Adrenal gland (tissue), 12 donors: ENCODE results near the gene CCDC169. TPM values are rescaled to one million over a fixed set of nuclear protein-coding genes. Genes with fewer than 3 reads are reported as not detected.

Experiments used
- DNase-seq, 7 donors: peaks; one replicate each; pipeline ENCODE4 v3.0.0-alpha.2; 2019 to 2020
- H3K27ac ChIP-seq, 5 donors: fragments of 200-600 bp; sonication (generic) in 4 of 5; 1 replicate in 3 of 5; 2 replicates in 2 of 5; pipeline versions ENCODE4 v1.5.1 to v1.8.0; 2016 to 2020; ENCODE audit warnings: mild to moderate bottlenecking in 1 of 5
- H3K27me3 ChIP-seq: fragments of 200-600 bp; 2 replicates; pipeline ENCODE4 v1.8.0; 2021
- H3K36me3 ChIP-seq, 2 donors: fragments of 200-600 bp; replicated peaks in 1 of 2; 1 replicate in 1 of 2; 2 replicates in 1 of 2; pipeline versions ENCODE4 v1.5.1 to v1.8.0; 2018 to 2022
- H3K4me1 ChIP-seq, 2 donors: fragments of 200-600 bp; replicated peaks in 1 of 2; 1 replicate in 1 of 2; 2 replicates in 1 of 2; pipeline versions ENCODE4 v1.5.1 to v1.8.0; 2018 to 2021
- H3K4me3 ChIP-seq, 4 donors: fragments of 200-600 bp; sonication (generic) in 3 of 4; one replicate each; pipeline ENCODE4 v1.5.1; 2016 to 2018
- H3K9me3 ChIP-seq, 3 donors: fragments of 200-600 bp; sonication (generic) in 1 of 3; replicated peaks in 1 of 3; 1 replicate in 2 of 3; 2 replicates in 1 of 3; pipeline versions ENCODE4 v1.5.1 to v1.8.0; 2016 to 2021
- POLR2A ChIP-seq, 2 donors: fragments of 450-650 bp; IDR thresholded peaks; one replicate each; pipeline ENCODE4 v1.6.1; 2017; ENCODE audit warnings: antibody characterized with exemption in 2 of 2, mild to moderate bottlenecking in 2 of 2, moderate library complexity in 1 of 2
- WGBS, 4 donors: extraction: QIAGEN DNeasy Blood & Tissue Kit in 2 of 4; methylation state at CpG; one replicate each; pipeline versions ENCODE4 v1.1.5 to v1.1.7; 2013 to 2017; 5-methylcytosine and 5-hydroxymethylcytosine counted together
- intact Hi-C, 2 donors: fragments of 100-400 bp; cut with DNase I; formaldehyde crosslinking; loops; one replicate each; pipeline versions ENCODE4 v1.14.1 to v1.15.0; 2022 to 2023
- polyA plus RNA-seq, 3 donors: library from polyadenylated mRNA; stranded (reverse); fragments of 200-250 nt in 2 of 3; fragments of 350-450 nt in 1 of 3; fragmentation: Illumina TruSeq in 1 of 3; extraction: RNeasy Lipid Tissue Mini Kit (QIAGEN cat#74804) in 1 of 3; gene quantifications; one replicate each; pipeline ENCODE4 v1.2.3, GENCODE V29; 2013 to 2014
- total RNA-seq, 9 donors: library from RNA; depleted of rRNA in 4 of 9; stranded (reverse); fragments of >200 nt in 4 of 9; fragments of 120-200 nt in 1 of 9; fragmentation: NEBNext Ultra II Directional in 1 of 9; extraction: Animal tissue kit (Norgen Biotek cat#: 25700) in 1 of 9; gene quantifications; one replicate each; pipeline versions ENCODE4 v1.1.0 to v1.2.4, GENCODE V29; 2013 to 2023
- TF ChIP-seq, protein P1 (sequence below), 6 experiments: fragments of 450-650 bp in 4 of 6; fragments of 200-600 bp in 2 of 6; sonication (generic) in 1 of 6; IDR thresholded peaks; 1 replicate in 5 of 6; 2 replicates in 1 of 6; pipeline versions ENCODE4 v1.5.1 to v1.8.0; 2016 to 2021; ENCODE audit warnings: antibody characterized with exemption in 6 of 6, mild to moderate bottlenecking in 2 of 6, moderate library complexity in 1 of 6
- donor health status: healthy with polysubstance abuse.
- donor health status: Bipolar disorder and iron deficiency.
- donor health status: DM: yes; HTN: yes; CAD: no.
- donor health status: DM: no; HTN: no; CAD: no.
- donor health status: DM: no; HTN: no; CAD: no.
- donor health status: DM: yes; HTN: yes; CAD: no.

The CCDC169 gene
- total and polyA plus RNA-seq, 12 donors, result 0.18 to 3.7 (median 1.7) TPM

DNA sequence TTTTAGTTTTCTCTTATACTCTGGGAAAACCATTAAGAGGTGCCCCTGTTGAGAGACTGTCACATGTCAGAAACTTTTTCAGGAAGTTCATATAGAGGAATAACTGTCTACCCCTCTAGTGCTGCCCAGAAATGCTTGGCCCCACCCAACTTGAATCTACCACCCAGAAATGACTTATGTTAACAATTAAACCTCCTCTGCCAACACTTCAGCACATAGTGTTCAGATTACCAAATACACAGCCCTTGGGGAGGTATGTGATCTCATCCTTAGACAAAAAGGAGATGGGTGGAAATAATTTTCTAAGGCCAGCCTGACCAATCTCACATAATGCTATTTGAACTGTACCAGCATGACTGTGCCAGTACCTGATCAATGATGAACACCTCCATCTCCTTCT is 35.6 kb downstream of the CCDC169 start:
- TF ChIP-seq, protein P1, sequence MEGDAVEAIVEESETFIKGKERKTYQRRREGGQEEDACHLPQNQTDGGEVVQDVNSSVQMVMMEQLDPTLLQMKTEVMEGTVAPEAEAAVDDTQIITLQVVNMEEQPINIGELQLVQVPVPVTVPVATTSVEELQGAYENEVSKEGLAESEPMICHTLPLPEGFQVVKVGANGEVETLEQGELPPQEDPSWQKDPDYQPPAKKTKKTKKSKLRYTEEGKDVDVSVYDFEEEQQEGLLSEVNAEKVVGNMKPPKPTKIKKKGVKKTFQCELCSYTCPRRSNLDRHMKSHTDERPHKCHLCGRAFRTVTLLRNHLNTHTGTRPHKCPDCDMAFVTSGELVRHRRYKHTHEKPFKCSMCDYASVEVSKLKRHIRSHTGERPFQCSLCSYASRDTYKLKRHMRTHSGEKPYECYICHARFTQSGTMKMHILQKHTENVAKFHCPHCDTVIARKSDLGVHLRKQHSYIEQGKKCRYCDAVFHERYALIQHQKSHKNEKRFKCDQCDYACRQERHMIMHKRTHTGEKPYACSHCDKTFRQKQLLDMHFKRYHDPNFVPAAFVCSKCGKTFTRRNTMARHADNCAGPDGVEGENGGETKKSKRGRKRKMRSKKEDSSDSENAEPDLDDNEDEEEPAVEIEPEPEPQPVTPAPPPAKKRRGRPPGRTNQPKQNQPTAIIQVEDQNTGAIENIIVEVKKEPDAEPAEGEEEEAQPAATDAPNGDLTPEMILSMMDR (IDR thresholded peaks at IDR 0.05), result no peak
- no peak for TF ChIP-seq POLR2A (IDR thresholded peaks at IDR 0.05)
- H3K4me3 ChIP-seq, result no peak overlapping the region
- no peak for DNase-seq
- H3K27ac ChIP-seq, result no peak overlapping the region
- H3K9me3 ChIP-seq, result no peaks in the 10 kb centered on the region
- H3K36me3 ChIP-seq, result no peaks in the 10 kb centered on the region
- no peaks in the 10 kb centered on the region for H3K4me1 ChIP-seq
- H3K27me3 ChIP-seq, result no peaks in the 10 kb centered on the region
- intact Hi-C loops, result no loop called here

DNA sequence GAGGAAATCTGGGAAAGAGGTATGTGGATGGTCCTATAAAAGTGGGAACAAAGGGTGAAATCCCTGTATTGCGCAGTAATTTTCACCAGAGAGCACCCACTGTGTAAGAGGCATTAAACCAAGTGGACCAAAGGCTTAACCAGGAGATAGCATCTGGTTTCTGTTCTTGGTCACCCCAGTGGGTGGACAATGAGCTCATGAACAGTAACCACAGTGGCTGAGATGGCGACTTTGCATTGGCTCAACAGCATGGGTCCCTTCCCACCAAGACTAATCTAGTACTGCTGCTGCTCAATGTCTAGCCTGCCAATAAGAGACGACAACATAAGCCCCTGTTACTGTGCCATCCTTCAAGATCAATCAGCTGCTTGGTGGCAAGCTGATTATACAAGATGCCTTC is 36.6 kb downstream of the CCDC169 start:
- Histone ChIP-seq H3K27me3 (no peaks in the 10 kb centered on the region), H3K4me1 (no peaks in the 10 kb centered on the region), H3K36me3 (no peaks in the 10 kb centered on the region), H3K27ac (no peak overlapping the region), H3K9me3 (no peaks in the 10 kb centered on the region), H3K4me3 (no peak overlapping the region)
- intact Hi-C loops, result no loop called here
- 91 to 95% (median 93%) methylated on average over 3 of the region's 3 CpGs for WGBS, 4 donors
- TF ChIP-seq, protein P1 (IDR thresholded peaks at IDR 0.05), result no peak
- no peak for TF ChIP-seq POLR2A (IDR thresholded peaks at IDR 0.05)
- no peak for DNase-seq

DNA sequence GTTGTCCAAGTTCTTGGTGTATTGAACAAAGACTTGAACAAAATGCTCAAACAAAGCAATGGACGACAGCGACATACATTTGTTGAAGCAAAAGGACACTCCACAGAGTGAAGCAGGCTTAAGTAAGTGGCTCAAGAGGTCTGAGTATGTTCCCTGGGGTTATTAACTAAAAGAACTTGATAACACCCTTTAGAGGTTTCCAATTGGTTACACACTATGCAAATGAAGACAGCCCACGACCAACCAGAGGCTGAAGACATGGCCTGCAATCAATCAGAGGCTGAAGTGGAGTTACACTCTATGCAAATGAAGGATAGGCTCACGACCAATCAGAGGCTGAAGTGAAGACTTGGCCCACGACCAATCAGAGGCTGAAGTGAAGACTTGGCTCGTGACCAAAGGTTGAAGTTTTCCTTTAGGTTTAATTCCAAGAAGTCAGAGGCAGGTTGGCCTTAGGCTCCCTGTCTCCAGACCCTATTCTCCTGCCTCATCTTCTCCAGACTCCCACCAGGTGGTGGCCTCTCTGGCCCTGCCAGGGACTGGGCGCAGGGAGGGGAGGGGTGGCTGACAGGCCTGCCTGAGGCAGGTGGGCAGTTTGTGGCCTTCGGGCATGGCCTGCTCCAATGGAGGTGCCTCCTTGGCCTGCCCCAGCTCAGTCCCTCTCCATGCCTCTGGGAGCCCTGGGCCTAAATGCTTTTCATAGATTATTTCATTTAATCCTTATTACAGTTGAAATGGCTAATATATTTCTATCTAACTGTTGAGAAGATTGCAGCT is 38.1 kb downstream of the CCDC169 start:
- TF ChIP-seq POLR2A (IDR thresholded peaks at IDR 0.05), result no peak
- TF ChIP-seq, protein P1 (IDR thresholded peaks at IDR 0.05), result no peak
- Histone ChIP-seq H3K27me3 (no peaks in the 10 kb centered on the region), H3K4me1 (no peaks in the 10 kb centered on the region), H3K36me3 (no peaks in the 10 kb centered on the region), H3K9me3 (no peaks in the 10 kb centered on the region), H3K27ac (no peak overlapping the region), H3K4me3 (no peak overlapping the region)
- no peak for DNase-seq
- intact Hi-C loops, result no loop called here
- WGBS, 4 donors, result 92 to 94% (median 93%) methylated on average over 7 to 8 of the region's 8 CpGs

DNA sequence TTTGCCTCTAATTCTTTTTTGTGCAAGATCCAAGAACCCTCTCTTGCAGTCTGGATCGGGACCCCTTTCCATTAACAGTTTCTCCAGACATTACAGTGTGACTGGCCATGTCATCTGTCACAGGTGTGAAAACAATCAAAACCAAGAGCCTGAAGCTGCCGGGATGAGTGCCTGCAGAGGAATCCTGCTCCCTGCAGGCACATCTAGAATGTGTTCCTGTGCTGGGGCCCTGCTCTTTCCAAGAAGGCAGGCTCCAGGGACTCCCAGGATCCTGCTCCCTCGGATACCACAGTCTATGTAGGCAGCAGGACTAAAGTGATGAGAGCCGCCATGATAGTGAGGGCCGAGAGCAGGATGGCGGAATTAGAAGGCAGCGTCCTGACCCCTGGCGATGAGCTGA is 38.8 kb downstream of the CCDC169 start:
- Histone ChIP-seq H3K9me3 (no peaks in the 10 kb centered on the region), H3K27ac (no peak overlapping the region), H3K4me1 (no peaks in the 10 kb centered on the region), H3K4me3 (no peak overlapping the region), H3K36me3 (no peaks in the 10 kb centered on the region), H3K27me3 (no peaks in the 10 kb centered on the region)
- TF ChIP-seq POLR2A (IDR thresholded peaks at IDR 0.05), result no peak
- TF ChIP-seq, protein P1 (IDR thresholded peaks at IDR 0.05), result no peak
- 85 to 89% (median 87%) methylated on average over 6 to 8 of the region's 8 CpGs for WGBS, 4 donors
- no peak for DNase-seq
- intact Hi-C loops, result no loop called here
